H9 (cell line): Measurements from ENCODE around the gene KRCC1. TPM values are rescaled to one million over a fixed set of nuclear protein-coding genes. Genes with fewer than 3 reads are reported as not detected.

Source experiments
- DNase-seq: peaks from one replicate; pipeline ENCODE4 v3.0.0-alpha.2; 2017
- H2AFZ ChIP-seq: one replicate; pipeline ENCODE4 v1.6.1; 2013; ENCODE audit warnings: mild to moderate bottlenecking, low read length, control low read depth, moderate library complexity
- H2AK5ac ChIP-seq: 2 replicates; pipeline ENCODE4 v1.6.1; 2013; ENCODE audit warnings: low read length, control low read depth, mixed read lengths; ENCODE audit not compliant: insufficient read length
- H2BK120ac ChIP-seq: one replicate; pipeline ENCODE4 v1.6.1; 2013; ENCODE audit warnings: low read depth, mild to moderate bottlenecking, low read length, control low read depth, inconsistent platforms; ENCODE audit not compliant: poor library complexity, severe bottlenecking
- H2BK12ac ChIP-seq: 2 replicates; pipeline ENCODE4 v1.6.1; 2013; ENCODE audit warnings: low read length, control low read depth, mixed read lengths, low read depth; ENCODE audit not compliant: insufficient read length
- H2BK15ac ChIP-seq: 2 replicates; pipeline ENCODE4 v1.6.1; 2013; ENCODE audit warnings: low read depth, low read length, control low read depth
- H2BK20ac ChIP-seq: one replicate; pipeline ENCODE4 v1.6.1; 2013; ENCODE audit warnings: low read depth, mild to moderate bottlenecking, low read length, control low read depth, inconsistent platforms; ENCODE audit not compliant: poor library complexity, severe bottlenecking
- H2BK5ac ChIP-seq: 2 replicates; pipeline ENCODE4 v1.6.1; 2013; ENCODE audit warnings: low read length, control low read depth, mixed read lengths; ENCODE audit not compliant: insufficient read length
- H3K14ac ChIP-seq: 2 replicates; pipeline ENCODE4 v1.6.1; 2013; ENCODE audit warnings: low read length, control low read depth; ENCODE audit not compliant: insufficient read depth
- H3K18ac ChIP-seq: 2 replicates; pipeline ENCODE4 v1.6.1; 2013; ENCODE audit warnings: low read depth, mild to moderate bottlenecking, mixed read lengths, low read length, control low read depth; ENCODE audit not compliant: insufficient read length
- H3K23ac ChIP-seq: 2 replicates; pipeline ENCODE4 v1.6.1; 2013; ENCODE audit warnings: low read length, control low read depth, mixed read lengths, low read depth; ENCODE audit not compliant: insufficient read length
- H3K23me2 ChIP-seq: 2 replicates; pipeline ENCODE4 v1.6.1; 2013; ENCODE audit warnings: low read depth, mild to moderate bottlenecking, mixed read lengths, low read length, control low read depth; ENCODE audit not compliant: insufficient read length, poor library complexity, severe bottlenecking
- H3K27ac ChIP-seq: 2 replicates; pipeline ENCODE4 v1.5.1; 2013; ENCODE audit warnings: low read length, control low read depth, mixed read lengths, low read depth; ENCODE audit not compliant: insufficient read length
- H3K27me3 ChIP-seq: 2 replicates; pipeline ENCODE4 v1.6.1; 2013; ENCODE audit warnings: low read length, control low read depth, inconsistent platforms; ENCODE audit not compliant: insufficient read depth
- H3K4ac ChIP-seq: 2 replicates; pipeline ENCODE4 v1.6.1; 2013; ENCODE audit warnings: low read depth, mild to moderate bottlenecking, control low read depth, inconsistent platforms, low read length, moderate library complexity
- H3K4me1 ChIP-seq: 2 replicates; pipeline ENCODE4 v1.6.1; 2013; ENCODE audit warnings: low read length, control low read depth, inconsistent platforms; ENCODE audit not compliant: insufficient read depth
- H3K4me2 ChIP-seq: 2 replicates; pipeline ENCODE4 v1.6.1; 2013; ENCODE audit warnings: low read length, control low read depth, mixed read lengths; ENCODE audit not compliant: insufficient read length, insufficient read depth
- H3K56ac ChIP-seq: 2 replicates; pipeline ENCODE4 v1.6.1; 2013; ENCODE audit warnings: low read depth, mild to moderate bottlenecking, mixed read lengths, low read length, control low read depth; ENCODE audit not compliant: insufficient read length
- H3K79me1 ChIP-seq: 2 replicates; pipeline ENCODE4 v1.6.1; 2013; ENCODE audit warnings: low read depth, mild to moderate bottlenecking, moderate library complexity, low read length, control low read depth, inconsistent platforms; ENCODE audit not compliant: insufficient read depth, poor library complexity, severe bottlenecking
- H3K79me2 ChIP-seq: 2 replicates; pipeline ENCODE4 v1.6.1; 2013; ENCODE audit warnings: low read length, control low read depth, inconsistent platforms; ENCODE audit not compliant: insufficient read depth
- H3K9ac ChIP-seq: 2 replicates; pipeline ENCODE4 v1.6.1; 2013; ENCODE audit warnings: low read length, control low read depth, mixed read lengths; ENCODE audit not compliant: insufficient read length; ENCODE audit errors: extremely low read depth
- H3K9me3 ChIP-seq: one replicate; pipeline ENCODE4 v1.6.1; 2013; ENCODE audit warnings: low read depth, low read length, inconsistent platforms; ENCODE audit not compliant: control insufficient read depth
- H3T11ph ChIP-seq: one replicate; pipeline ENCODE4 v1.6.1; 2013; ENCODE audit warnings: mild to moderate bottlenecking, low read length, control low read depth, inconsistent platforms
- H4K20me1 ChIP-seq: one replicate; pipeline ENCODE4 v1.6.1; 2013; ENCODE audit not compliant: control insufficient read depth, insufficient read length, insufficient read depth
- H4K5ac ChIP-seq: 2 replicates; pipeline ENCODE4 v1.6.1; 2013; ENCODE audit warnings: low read depth, mild to moderate bottlenecking, mixed read lengths, low read length, control low read depth; ENCODE audit not compliant: insufficient read length
- H4K8ac ChIP-seq: replicated peaks from 2 replicates; pipeline ENCODE4 v1.6.1; 2013; ENCODE audit warnings: low read length, control low read depth, mixed read lengths, low read depth; ENCODE audit not compliant: insufficient read length
- H4K91ac ChIP-seq: 2 replicates; pipeline ENCODE4 v1.6.1; 2013; ENCODE audit warnings: low read depth, mild to moderate bottlenecking, moderate library complexity, mixed read lengths, low read length, control low read depth; ENCODE audit not compliant: insufficient read length
- H3K27ac Mint-ChIP-seq, 3 experiments: 2 replicates in 2 of 3; 3 replicates in 1 of 3; pipeline ENCODE4 v1.8.0; 2020 to 2021; ENCODE audit warnings: mixed read lengths in 3 of 3, mild to moderate bottlenecking in 1 of 3, moderate library complexity in 1 of 3
- H3K27me3 Mint-ChIP-seq: 2 replicates; pipeline ENCODE4 v1.8.0; 2021; ENCODE audit warnings: low read depth, mild to moderate bottlenecking, moderate library complexity, mixed read lengths
- H3K36me3 Mint-ChIP-seq, 3 experiments: 2 replicates in 2 of 3; 3 replicates in 1 of 3; pipeline ENCODE4 v1.8.0; 2020 to 2021; ENCODE audit warnings: low read depth in 3 of 3, mixed read lengths in 3 of 3; ENCODE audit not compliant: insufficient read depth in 1 of 3
- H3K4me1 Mint-ChIP-seq, 2 experiments: 2 replicates each; pipeline ENCODE4 v1.8.0; 2020; ENCODE audit warnings: mixed read lengths in 2 of 2
- H3K4me3 Mint-ChIP-seq, 2 experiments: 2 replicates in 1 of 2; 3 replicates in 1 of 2; pipeline ENCODE4 v1.8.0; 2020 to 2021; ENCODE audit warnings: mild to moderate bottlenecking in 2 of 2, mixed read lengths in 2 of 2, moderate library complexity in 1 of 2
- H3K9me3 Mint-ChIP-seq, 2 experiments: 2 replicates in 1 of 2; 3 replicates in 1 of 2; pipeline ENCODE4 v1.8.0; 2020; ENCODE audit warnings: mild to moderate bottlenecking in 2 of 2, mixed read lengths in 2 of 2, moderate library complexity in 1 of 2
- CTCF ChIP-seq: fragments of 200-600 bp; sonication (generic); conservative IDR thresholded peaks from 3 replicates; pipeline ENCODE4 v1.8.0; 2021; ENCODE audit warnings: antibody characterized with exemption, mild to moderate bottlenecking
- WGBS: extraction: QIAGEN DNeasy Blood & Tissue Kit; methylation state at CpG from one replicate; pipeline ENCODE4 v1.1.7; 2013; ENCODE audit warnings: missing lambda C conversion rate, low lambda C conversion rate, mixed read lengths; ENCODE audit not compliant: insufficient read length; ENCODE audit errors: extremely low coverage; 5-methylcytosine and 5-hydroxymethylcytosine counted together
- total RNA-seq: library from RNA; stranded (reverse); gene quantifications from 2 replicates; pipeline ENCODE4 v1.2.1, GENCODE V29; 2021

The KRCC1 gene
- total RNA-seq, 1 experiment from 2014 or later, result 8.2 TPM

- Histone ChIP-seq H3K14ac (no peak overlapping the region), H2AK5ac (no peak overlapping the region), H2BK12ac (no peak overlapping the region), H2BK15ac (no peak overlapping the region), H4K20me1 (no peaks in the 10 kb centered on the region), H3K23me2 (no peaks in the 10 kb centered on the region), H3K79me2 (no peaks in the 10 kb centered on the region; the same call in 1 of the 2 replicates), H4K91ac (no peak overlapping the region), H2AFZ (no peak overlapping the region), H3K9ac (no peak overlapping the region), H3K4me2 (no peak overlapping the region), H2BK120ac (no peak overlapping the region), H3K56ac (no peak overlapping the region), H3T11ph (no peak overlapping the region), H3K9me3 (no peaks in the 10 kb centered on the region), H4K8ac (no peak overlapping the region), H3K27me3 (no peaks in the 10 kb centered on the region), H3K79me1 (peaks cover 4% of the 10 kb centered on the region), H3K4me1 (no peaks in the 10 kb centered on the region; the same call in 1 of the 2 replicates), H3K27ac (no peak overlapping the region), H3K23ac (no peak overlapping the region), H3K4ac (no peak overlapping the region), H3K18ac (no peak overlapping the region), H2BK20ac (no peak overlapping the region), H4K5ac (no peak overlapping the region), H2BK5ac (no peak overlapping the region)
- TF ChIP-seq CTCF, result no peak
- no peaks in the 10 kb centered on the region; the same call in 1 of the 2 replicates for H3K27me3 Mint-ChIP-seq
- H3K4me3 Mint-ChIP-seq, result no peak overlapping the region
- no CpG with 5 or more reads among the region's 2 CpGs for WGBS
- DNase-seq, result no peak
- H3K4me1 Mint-ChIP-seq, result peaks cover 23 to 24% of the 10 kb centered on the region in 2 experiments
- no peaks in the 10 kb centered on the region; a peak in 2 of 5 replicates for H3K9me3 Mint-ChIP-seq
- no peak overlapping the region for H3K27ac Mint-ChIP-seq
- H3K36me3 Mint-ChIP-seq, result peaks cover 4 to 13% (median 6%) of the 10 kb centered on the region in 3 experiments; a peak in 5 of 7 replicates
Measured at GRCh38 chr2:88051792-88052191, 3.8 kb downstream of the KRCC1 start.
